ENCODE data around the gene HIF1AN.
A peak's percentile ranks its signal among the peaks of the same experiment; 100 is the strongest.

The HIF1AN gene

GRCh38 chr10:100535715-100536353, at the start of gene HIF1AN:
Gene HIF1AN (plus strand): TSS chr10:100535943. CDS start chr10:100535959, 16 bp downstream.
- peak; percentile 82 for DNase-seq

GRCh38 chr10:100487529-100487928, 48.2 kb upstream of the HIF1AN start:
- no peak for DNase-seq

GRCh38 chr10:100489396-100489795, 46.3 kb upstream of the HIF1AN start:
- DNase-seq, result no peak

GRCh38 chr10:100490531-100490930, 45.2 kb upstream of the HIF1AN start:
- DNase-seq, result no peak

- no peak for DNase-seq
Measured at GRCh38 chr10:100496567-100496966, 39.2 kb upstream of the HIF1AN start.

GRCh38 chr10:100498059-100498458, 37.7 kb upstream of the HIF1AN start:
- DNase-seq, result no peak

- DNase-seq, result no peak
Measured at GRCh38 chr10:100501423-100501822, 34.3 kb upstream of the HIF1AN start.

GRCh38 chr10:100502926-100503494, 32.7 kb upstream of the HIF1AN start:
- no peak for DNase-seq

- no peak for DNase-seq
Measured at GRCh38 chr10:100504096-100504495, 31.6 kb upstream of the HIF1AN start.

GRCh38 chr10:100505164-100505563, 30.6 kb upstream of the HIF1AN start:
- DNase-seq, result no peak

- DNase-seq, result no peak
Measured at GRCh38 chr10:100506596-100507356, 29.0 kb upstream of the HIF1AN start.

- DNase-seq, result no peak
Measured at GRCh38 chr10:100507357-100507732, 28.4 kb upstream of the HIF1AN start.

GRCh38 chr10:100508266-100508665, 27.5 kb upstream of the HIF1AN start:
- DNase-seq, result no peak

GRCh38 chr10:100508691-100509150, 27.0 kb upstream of the HIF1AN start:
- peak; percentile 35 for DNase-seq

GRCh38 chr10:100509241-100509840, 26.4 kb upstream of the HIF1AN start:
- peak; percentile 50 for DNase-seq

GRCh38 chr10:100510533-100511308, 25.0 kb upstream of the HIF1AN start:
- peak; percentile 67 for DNase-seq

GRCh38 chr10:100515612-100516011, 20.1 kb upstream of the HIF1AN start:
- no peak for DNase-seq

GRCh38 chr10:100516847-100517246, 18.9 kb upstream of the HIF1AN start:
- no peak for DNase-seq

GRCh38 chr10:100518761-100519241, 16.9 kb upstream of the HIF1AN start:
- DNase-seq, result peak; percentile 65

GRCh38 chr10:100519311-100520051, 16.3 kb upstream of the HIF1AN start, which contains the start of gene SEC31B:
Gene SEC31B (minus strand): TSS chr10:100519861. CDS start chr10:100516952, 2,909 bp downstream.
- no peak for DNase-seq

- DNase-seq, result no peak
Measured at GRCh38 chr10:100520811-100521210, 14.9 kb upstream of the HIF1AN start.

Measured in activated CD8-positive, alpha-beta memory T cell treated with anti-CD3 and anti-CD28 coated beads, Interleukin-2, amount 50 U/mL, for 4 hours (primary cell).